ENCODE results near the gene KLF6.

- TF ChIP-seq POLR2AphosphoS5 (IDR thresholded peaks at IDR 0.05; ENCODE audit: borderline replicate concordance, low read depth, low read length) (no peak), EZH2 (IDR thresholded peaks at IDR 0.05) (no peak)
Measured at GRCh38 chr10:3783316-3783681, 1.7 kb downstream of the KLF6 start.

Measured in SK-N-MC (cell line).